Middle frontal gyrus (tissue), 1 donor: Measurements from ENCODE around the gene PMM2.
"Not testable (repeated sequence)": the region's sequence is repeated elsewhere in the genome, so short reads cannot be mapped to it uniquely, and the experiment has no call there.

Source experiments
- DNase-seq: peaks from one replicate; pipeline ENCODE4 v3.0.0-alpha.2; 2015; ENCODE audit warnings: low spot score; ENCODE audit errors: extremely low spot score

PMM2 gene

GRCh38 chr16:8816967-8817655 lies 19.5 kb downstream of the PMM2 start:
- DNase-seq: no peak

- no peak for DNase-seq
These were observed 21.0 kb downstream of the PMM2 start for GRCh38 chr16:8818504-8819270.

DNA sequence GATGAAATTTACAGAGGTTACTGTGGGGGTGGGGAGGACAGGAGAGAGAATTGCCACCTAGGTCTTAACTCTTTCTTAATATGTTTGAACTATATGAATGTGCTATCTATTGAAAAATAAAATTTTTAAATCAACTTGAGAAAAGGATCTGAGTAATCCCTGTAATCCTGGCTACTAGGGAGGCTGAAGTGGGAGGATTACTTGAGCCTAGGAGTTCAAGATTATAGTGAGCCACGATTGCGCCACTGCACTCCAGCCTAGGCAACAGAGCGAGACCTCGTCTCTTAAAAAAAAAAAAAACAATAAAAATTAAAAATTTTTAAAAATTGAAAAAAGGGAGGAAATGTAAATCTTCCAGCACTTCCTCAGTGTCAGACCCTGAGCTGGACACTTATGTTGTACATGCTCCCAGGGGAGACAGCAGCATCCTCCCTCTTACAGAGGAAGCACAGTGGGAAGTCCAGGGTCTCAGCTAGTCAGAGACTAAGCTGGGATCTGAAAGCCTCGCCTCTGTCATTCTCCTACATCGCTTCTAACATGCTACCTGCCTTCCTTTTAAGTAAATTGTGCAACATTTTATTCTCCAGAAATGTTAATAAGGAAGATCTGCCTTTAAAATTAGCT lies 21.9 kb downstream of the PMM2 start:
- DNase-seq: no peak

- no peak for DNase-seq
These were observed 24.8 kb downstream of the PMM2 start for GRCh38 chr16:8822403-8822802.

DNA sequence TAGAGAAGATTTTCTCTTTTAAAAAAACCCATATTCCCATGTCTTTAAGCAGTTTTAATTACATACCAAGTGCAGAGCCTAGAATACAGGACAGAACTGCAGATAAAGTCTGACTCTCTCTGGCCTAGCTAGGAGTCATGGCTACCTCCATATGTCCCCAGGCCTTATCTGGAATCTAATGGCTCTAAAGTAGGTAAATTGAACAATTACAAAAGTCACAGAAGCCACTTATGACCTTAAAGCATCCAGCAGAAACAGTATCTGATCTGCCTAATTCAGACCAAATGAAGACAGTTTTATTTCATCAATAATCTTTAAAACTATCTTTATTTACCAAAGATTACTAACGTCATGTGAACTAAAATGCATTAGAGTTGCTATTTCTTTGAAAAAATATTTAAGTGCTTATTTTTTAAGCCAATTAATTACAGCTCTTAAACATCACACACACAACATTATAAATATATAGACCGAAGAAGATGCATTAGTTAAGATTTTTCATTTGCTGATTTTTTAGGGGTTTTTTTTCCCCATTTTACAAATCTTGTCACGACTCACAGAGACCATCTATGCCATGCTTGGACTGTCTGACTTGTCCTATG lies 28.7 kb downstream of the PMM2 start:
- no peak for DNase-seq

DNA sequence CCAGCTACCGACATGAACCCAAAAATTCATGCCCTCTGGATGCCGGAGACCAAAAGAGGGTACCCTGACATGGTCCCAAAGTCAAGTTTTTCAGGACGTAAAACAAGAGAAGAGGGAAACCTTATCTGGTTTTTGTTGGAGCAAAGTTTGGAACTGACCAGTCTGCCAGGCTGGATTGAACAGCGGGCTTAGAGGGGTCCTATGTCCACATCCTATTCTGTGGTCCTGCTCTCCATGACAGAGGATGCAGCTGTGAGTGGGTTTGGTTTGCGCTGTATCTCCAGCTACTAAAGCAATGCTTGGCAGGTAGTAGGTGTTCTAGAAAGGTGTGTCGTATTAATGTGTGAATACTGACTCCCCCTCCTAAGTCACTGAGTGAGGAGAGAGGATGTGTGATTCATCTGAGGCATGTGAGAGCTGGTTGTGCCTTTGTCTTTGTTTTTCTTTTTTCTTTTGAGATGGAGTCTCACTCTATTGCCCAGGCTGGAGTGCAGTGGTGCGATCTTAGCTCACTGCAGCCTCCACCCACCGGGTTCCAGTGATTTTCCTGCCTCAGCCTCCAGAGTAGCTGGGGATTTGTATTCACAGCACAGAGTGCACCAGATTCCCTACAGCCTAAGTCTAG lies 31.0 kb downstream of the PMM2 start:
- no peak for DNase-seq

DNA sequence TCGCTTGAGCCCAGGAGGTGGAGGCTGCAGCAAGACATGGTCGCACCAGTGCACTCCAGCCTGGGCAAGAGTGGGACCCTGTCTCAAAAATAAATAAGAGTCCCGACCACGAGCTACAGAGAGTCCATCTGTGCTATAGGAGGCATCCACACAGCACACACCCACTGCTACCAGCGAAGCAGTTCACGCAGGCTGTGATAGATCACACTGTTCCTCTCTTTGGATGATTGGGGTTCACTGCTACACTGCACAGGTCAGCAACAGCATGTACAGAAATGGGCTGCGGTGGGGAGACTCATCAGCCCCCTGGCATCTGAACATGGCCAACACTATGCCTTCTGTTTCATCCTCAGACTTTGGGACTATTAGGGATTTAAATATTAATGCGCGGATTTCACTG lies 33.8 kb downstream of the PMM2 start:
- DNase-seq: no peak

DNA sequence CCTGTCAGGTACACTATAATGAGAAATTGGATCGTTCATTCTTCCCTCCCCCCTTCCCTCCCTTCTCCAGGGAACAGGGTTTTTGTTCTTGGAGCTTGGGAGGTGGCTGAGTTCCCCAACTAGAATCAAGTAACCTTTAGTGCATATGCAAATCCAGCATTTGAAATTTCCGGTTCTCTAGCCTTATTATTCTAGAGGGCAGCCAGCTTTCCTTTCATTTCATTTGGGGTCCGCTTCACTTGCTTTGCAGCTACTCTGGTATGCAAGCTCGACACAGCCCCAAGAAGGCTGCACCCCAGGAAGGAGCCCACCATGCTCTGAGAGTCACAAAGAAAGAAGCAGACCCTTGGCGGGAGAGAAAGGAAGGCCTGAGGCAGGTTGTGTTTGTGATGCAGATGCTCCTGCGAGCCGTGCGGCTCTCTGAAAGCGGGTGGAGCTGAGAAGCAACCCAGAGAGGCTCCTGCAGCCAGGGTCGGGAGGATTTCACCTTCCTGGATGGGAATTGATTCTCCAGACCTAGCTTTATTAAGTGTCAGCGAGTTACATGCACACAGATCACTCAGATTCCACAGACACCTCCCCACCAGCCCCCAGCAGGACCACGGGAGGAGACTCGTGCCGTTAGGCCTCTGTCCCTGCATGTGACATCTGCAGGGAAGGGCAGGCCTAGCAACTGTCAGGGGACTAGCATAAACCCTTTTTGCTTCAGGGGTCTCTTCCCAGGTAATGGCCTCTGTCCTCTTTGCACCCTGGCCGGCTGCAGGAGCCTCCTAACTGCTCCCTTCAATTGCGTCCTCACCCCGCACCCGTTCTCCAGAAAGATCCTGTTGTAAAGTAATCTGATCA lies 34.5 kb downstream of the PMM2 start:
- DNase-seq: no peak

DNA sequence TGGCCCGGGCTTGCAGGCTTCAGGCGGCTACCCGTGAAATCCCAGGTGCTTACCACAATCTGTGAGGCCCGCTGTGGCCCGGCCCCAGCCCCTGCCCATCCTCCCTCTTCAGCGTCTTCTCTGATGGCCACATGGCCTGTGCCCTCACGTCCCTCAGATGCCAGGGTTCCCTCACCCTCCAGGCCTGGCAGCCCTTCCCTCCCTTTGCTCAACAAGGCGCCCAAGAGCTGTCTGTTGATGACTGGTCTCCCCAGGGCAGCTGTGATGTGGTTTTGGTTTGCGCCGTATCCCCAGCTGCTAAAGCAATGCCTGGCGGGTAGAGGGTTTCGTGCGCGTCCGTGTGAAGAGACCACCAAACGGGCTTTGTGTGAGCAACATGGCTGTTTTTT lies 35.1 kb downstream of the PMM2 start:
- no peak for DNase-seq

GRCh38 chr16:8836797-8837196 lies 39.2 kb downstream of the PMM2 start:
- DNase-seq: not testable (repeated sequence)

- DNase-seq: not testable (repeated sequence)
These were observed 40.0 kb downstream of the PMM2 start for GRCh38 chr16:8837594-8837993.

GRCh38 chr16:8842016-8842415 lies 44.4 kb downstream of the PMM2 start:
- not testable (repeated sequence) for DNase-seq

DNA sequence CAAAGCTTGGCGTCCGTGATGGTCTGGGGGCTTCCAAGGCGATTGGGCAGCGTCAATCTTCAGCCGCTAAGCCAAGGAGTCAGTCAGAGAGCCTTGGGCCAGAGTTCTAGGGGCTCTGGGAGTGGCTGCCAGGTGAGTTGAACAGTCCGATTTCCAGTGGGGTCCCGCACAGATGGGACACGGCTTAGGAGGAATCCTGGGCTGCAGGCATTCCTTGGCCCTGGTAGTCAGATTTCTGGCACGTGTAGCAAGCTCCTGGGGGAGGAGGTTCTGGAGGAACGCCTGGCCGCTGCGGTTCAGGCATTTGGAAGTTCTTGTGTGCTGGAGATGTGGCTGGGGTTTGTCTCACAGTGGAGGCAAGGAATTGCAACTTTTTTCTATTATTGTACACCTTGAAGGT lies 45.7 kb downstream of the PMM2 start:
- not testable (repeated sequence) for DNase-seq

DNA sequence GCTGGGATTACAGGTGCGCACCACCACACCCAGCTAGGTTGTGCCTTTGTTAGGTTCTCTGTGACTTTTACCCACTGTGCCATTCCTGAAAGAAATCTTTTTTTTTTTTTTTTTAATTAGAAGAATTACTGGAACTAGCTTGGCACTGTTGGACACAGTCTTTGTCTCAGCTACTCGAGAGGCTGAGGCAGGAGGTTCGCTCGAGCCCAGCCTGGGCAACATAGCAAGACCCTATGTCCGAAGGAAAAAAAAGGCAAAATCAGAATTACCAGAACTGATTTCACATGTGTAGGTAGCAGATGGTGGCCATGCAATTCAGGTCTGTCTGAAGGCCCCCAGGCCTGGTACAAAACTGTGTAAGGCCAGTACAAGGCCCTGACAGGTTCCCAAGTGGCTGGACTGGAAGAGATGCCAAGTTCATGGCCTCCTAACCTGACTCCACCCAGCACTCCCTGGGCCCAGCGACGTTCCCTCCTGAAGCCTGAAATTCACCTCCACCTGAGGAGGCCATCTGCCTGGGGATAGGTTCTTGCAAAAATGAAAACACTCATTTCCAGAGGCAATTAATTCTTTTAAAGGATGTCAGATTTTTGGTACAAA lies 48.2 kb downstream of the PMM2 start:
- DNase-seq: no peak

GRCh38 chr16:8846401-8846932 lies 48.8 kb downstream of the PMM2 start:
- DNase-seq: no peak

- DNase-seq: no peak
These were observed 49.5 kb downstream of the PMM2 start for GRCh38 chr16:8847145-8847544.

GRCh38 chr16:8847623-8848022 lies 50.0 kb downstream of the PMM2 start:
- no peak for DNase-seq

DNA sequence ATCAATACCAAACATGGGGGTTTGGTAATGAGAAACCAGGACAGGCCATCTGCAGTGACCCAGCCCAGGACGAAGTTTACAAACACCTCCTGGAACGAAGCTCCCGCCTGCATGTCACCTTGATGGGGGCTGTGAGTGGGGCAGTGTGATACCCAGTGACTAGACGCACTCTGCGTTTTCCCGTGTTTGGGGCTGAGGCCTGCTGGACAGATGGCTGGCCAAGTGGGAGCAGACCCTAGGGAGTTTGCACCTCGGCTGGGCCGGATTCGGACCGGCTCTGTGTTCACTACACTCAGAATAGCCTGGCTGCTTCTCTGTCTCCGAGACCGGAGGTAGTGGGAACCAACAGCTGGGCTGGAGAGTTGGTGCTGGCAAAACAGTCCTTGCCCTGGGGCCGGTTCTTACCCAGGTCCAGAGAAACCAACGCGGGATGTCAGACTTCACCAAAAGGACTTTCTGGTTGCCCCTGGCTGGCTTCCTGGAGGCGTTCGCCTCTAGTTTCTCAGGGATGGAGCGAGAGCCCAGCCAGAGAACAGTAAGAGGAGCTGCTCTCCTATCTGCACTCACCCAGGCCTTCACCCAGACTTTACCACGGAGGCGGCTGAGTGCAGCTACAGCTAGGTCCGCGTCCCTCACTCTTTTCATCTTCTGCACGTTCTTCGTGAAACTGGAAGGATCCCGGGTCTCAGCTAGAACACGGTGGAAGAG lies 50.7 kb downstream of the PMM2 start:
- DNase-seq: no peak

- no peak for DNase-seq
These were observed 51.3 kb downstream of the PMM2 start for GRCh38 chr16:8848939-8849391.
